NCI-H2227 (cell line): ENCODE results near the gene ZNF536.

Source experiments
- DNase-seq: peaks from one replicate; lab custom pipeline; 2025; ENCODE audit not compliant: unreplicated experiment; lab: John Stamatoyannopoulos, UW

Gene ZNF536

GRCh38 chr19:30593975-30594745 lies 222.0 kb downstream of the ZNF536 start:
- DNase-seq, result no peak

GRCh38 chr19:30596268-30596667 lies 224.1 kb downstream of the ZNF536 start:
- DNase-seq, result no peak

GRCh38 chr19:30596813-30597399 lies 224.7 kb downstream of the ZNF536 start:
- no peak for DNase-seq

GRCh38 chr19:30598688-30599087 lies 226.5 kb downstream of the ZNF536 start:
- no peak for DNase-seq

- DNase-seq, result no peak
These were observed 230.6 kb downstream of the ZNF536 start for GRCh38 chr19:30602661-30603350.

GRCh38 chr19:30604657-30605056 lies 232.5 kb downstream of the ZNF536 start:
- no peak for DNase-seq

- DNase-seq, result no peak
These were observed 233.1 kb downstream of the ZNF536 start for GRCh38 chr19:30605333-30605732.

GRCh38 chr19:30606114-30607050 lies 234.2 kb downstream of the ZNF536 start:
- no peak for DNase-seq
